ENCODE results near the gene TBC1D10A.

DNA sequence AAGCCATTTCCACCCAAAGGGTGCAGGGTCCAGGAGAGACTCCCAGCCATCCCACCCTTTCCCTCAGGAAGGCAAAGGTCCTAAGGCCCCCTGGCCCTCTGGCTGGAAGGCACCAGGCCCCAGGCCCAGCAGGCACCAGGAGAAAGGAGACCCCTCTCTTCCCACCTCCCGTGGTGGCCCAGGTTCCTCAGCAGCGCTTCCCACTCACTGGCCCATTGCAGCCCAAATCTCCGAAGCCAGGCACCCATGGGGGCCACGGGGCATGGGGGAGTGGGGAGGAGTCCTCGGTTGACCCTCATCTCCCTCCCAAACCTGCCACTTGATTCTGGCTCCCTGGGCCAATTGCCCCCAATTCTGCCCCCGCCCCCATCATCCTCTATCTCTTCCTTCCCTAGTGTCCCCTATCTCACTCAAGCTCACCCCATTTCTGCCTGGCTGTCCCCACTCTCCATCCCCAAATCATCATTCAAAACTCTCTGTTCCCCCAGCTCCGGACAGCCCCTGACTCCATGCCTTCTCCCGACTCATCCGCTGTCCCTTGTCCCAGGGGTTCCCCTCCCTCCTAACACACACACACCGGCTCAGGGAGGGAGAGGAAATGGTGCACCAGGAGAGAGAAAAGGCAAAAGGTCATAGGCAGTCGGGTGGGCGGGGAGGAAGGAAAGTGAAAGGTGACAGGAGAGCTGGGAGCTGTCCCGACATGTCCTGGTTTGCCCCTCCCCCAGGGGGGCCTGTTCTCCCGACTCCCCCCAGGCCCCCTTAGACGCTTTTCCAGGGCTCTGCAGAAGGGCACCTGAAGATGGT lies 81.4 kb downstream of the TBC1D10A start:
- no peak for TF ChIP-seq RXRA (IDR thresholded peaks at IDR 0.05; ENCODE audit: borderline replicate concordance, low read depth)
- TF ChIP-seq, protein P1, sequence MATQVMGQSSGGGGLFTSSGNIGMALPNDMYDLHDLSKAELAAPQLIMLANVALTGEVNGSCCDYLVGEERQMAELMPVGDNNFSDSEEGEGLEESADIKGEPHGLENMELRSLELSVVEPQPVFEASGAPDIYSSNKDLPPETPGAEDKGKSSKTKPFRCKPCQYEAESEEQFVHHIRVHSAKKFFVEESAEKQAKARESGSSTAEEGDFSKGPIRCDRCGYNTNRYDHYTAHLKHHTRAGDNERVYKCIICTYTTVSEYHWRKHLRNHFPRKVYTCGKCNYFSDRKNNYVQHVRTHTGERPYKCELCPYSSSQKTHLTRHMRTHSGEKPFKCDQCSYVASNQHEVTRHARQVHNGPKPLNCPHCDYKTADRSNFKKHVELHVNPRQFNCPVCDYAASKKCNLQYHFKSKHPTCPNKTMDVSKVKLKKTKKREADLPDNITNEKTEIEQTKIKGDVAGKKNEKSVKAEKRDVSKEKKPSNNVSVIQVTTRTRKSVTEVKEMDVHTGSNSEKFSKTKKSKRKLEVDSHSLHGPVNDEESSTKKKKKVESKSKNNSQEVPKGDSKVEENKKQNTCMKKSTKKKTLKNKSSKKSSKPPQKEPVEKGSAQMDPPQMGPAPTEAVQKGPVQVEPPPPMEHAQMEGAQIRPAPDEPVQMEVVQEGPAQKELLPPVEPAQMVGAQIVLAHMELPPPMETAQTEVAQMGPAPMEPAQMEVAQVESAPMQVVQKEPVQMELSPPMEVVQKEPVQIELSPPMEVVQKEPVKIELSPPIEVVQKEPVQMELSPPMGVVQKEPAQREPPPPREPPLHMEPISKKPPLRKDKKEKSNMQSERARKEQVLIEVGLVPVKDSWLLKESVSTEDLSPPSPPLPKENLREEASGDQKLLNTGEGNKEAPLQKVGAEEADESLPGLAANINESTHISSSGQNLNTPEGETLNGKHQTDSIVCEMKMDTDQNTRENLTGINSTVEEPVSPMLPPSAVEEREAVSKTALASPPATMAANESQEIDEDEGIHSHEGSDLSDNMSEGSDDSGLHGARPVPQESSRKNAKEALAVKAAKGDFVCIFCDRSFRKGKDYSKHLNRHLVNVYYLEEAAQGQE (IDR thresholded peaks at IDR 0.05; ENCODE audit: low read depth, low read length), result peak; percentile 19; the same call in 1 of the 2 replicates
- TF ChIP-seq, protein P2, sequence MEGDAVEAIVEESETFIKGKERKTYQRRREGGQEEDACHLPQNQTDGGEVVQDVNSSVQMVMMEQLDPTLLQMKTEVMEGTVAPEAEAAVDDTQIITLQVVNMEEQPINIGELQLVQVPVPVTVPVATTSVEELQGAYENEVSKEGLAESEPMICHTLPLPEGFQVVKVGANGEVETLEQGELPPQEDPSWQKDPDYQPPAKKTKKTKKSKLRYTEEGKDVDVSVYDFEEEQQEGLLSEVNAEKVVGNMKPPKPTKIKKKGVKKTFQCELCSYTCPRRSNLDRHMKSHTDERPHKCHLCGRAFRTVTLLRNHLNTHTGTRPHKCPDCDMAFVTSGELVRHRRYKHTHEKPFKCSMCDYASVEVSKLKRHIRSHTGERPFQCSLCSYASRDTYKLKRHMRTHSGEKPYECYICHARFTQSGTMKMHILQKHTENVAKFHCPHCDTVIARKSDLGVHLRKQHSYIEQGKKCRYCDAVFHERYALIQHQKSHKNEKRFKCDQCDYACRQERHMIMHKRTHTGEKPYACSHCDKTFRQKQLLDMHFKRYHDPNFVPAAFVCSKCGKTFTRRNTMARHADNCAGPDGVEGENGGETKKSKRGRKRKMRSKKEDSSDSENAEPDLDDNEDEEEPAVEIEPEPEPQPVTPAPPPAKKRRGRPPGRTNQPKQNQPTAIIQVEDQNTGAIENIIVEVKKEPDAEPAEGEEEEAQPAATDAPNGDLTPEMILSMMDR (IDR thresholded peaks at IDR 0.05), result no peak
